ENCODE results near the gene SH3BGR.

DNA sequence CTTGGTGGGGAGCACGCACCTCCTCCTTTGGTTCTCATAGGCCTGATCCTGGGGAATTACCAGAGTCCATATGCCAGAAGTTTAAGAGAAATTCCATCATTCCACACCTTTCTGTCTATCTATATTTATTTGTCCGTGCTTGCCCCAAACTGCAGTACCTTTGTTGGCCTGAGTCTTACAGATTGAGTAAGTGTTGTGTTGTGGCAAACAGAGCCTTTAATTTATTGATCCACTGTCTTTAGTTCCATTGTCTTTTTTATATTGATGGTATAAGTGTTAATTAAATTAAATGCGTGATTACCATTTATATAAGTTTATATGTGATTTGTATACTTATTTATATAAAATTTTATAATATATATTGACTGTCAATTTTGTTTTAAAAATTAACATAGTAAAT lies 4.9 kb downstream of the SH3BGR start:
- TF ChIP-seq, protein P1, sequence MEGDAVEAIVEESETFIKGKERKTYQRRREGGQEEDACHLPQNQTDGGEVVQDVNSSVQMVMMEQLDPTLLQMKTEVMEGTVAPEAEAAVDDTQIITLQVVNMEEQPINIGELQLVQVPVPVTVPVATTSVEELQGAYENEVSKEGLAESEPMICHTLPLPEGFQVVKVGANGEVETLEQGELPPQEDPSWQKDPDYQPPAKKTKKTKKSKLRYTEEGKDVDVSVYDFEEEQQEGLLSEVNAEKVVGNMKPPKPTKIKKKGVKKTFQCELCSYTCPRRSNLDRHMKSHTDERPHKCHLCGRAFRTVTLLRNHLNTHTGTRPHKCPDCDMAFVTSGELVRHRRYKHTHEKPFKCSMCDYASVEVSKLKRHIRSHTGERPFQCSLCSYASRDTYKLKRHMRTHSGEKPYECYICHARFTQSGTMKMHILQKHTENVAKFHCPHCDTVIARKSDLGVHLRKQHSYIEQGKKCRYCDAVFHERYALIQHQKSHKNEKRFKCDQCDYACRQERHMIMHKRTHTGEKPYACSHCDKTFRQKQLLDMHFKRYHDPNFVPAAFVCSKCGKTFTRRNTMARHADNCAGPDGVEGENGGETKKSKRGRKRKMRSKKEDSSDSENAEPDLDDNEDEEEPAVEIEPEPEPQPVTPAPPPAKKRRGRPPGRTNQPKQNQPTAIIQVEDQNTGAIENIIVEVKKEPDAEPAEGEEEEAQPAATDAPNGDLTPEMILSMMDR (IDR thresholded peaks at IDR 0.05; ENCODE audit: extremely low read depth in 1 of 2, insufficient read depth in 1 of 2, low read depth in 1 of 2, low read length in 2 of 2): peak in 1 of 2 donors; percentile 15
- TF ChIP-seq POLR2A (IDR thresholded peaks at IDR 0.05; ENCODE audit: low read depth, low read length): no peak
- TF ChIP-seq EZH2 (IDR thresholded peaks at IDR 0.05; ENCODE audit: borderline replicate concordance, low read depth, low read length, severe bottlenecking): no peak
- TF ChIP-seq POLR2AphosphoS5 (IDR thresholded peaks at IDR 0.05; ENCODE audit: insufficient read depth, low read depth, low read length): no peak
- TF ChIP-seq GATA2 (IDR thresholded peaks at IDR 0.05; ENCODE audit: insufficient read depth, insufficient read length, low read depth, low read length): no peak
- TF ChIP-seq, protein P2, sequence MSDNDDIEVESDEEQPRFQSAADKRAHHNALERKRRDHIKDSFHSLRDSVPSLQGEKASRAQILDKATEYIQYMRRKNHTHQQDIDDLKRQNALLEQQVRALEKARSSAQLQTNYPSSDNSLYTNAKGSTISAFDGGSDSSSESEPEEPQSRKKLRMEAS (IDR thresholded peaks at IDR 0.05; ENCODE audit: insufficient read depth, insufficient read length): no peak
- TF ChIP-seq JUN (IDR thresholded peaks at IDR 0.05; ENCODE audit: borderline replicate concordance, insufficient read depth, insufficient read length, low read depth): no peak
- no peak for TF ChIP-seq FOS (IDR thresholded peaks at IDR 0.05; ENCODE audit: borderline replicate concordance, insufficient read depth, low read length)

Data from endothelial cell of umbilical vein (primary cell).